Panc1 (cell line): ENCODE data around the gene MACROD1.

ENCODE experiments used
- CTCF ChIP-seq: fragments of 450-650 bp; IDR thresholded peaks from 2 replicates; pipeline ENCODE4 v1.5.1; 2017; ENCODE audit warnings: mild to moderate bottlenecking
- POLR2AphosphoS5 ChIP-seq: IDR thresholded peaks from 2 replicates; pipeline ENCODE4 v1.6.1; 2012; ENCODE audit warnings: mild to moderate bottlenecking, low read depth, low read length, moderate library complexity
- REST ChIP-seq, 2 experiments: IDR thresholded peaks; 2 replicates each; pipeline ENCODE4 v1.6.1; 2011 to 2012; ENCODE audit warnings: low read depth in 2 of 2, control low read depth in 1 of 2, low read length in 1 of 2, mild to moderate bottlenecking in 1 of 2, moderate library complexity in 1 of 2; ENCODE audit not compliant: insufficient read depth in 1 of 2
- SIN3A ChIP-seq: IDR thresholded peaks from 2 replicates; pipeline ENCODE4 v1.6.1; 2012; ENCODE audit warnings: low read depth, mild to moderate bottlenecking, low read length, moderate library complexity, borderline replicate concordance; ENCODE audit not compliant: insufficient read depth
- TCF7L2 ChIP-seq: IDR thresholded peaks from 2 replicates; pipeline ENCODE4 v1.6.1; 2011; ENCODE audit warnings: mild to moderate bottlenecking, low read depth, low read length, inconsistent platforms

- no peak for TF ChIP-seq CTCF
- no peak for TF ChIP-seq SIN3A
- no peak for TF ChIP-seq POLR2AphosphoS5
- no peak for TF ChIP-seq TCF7L2
- no peak for TF ChIP-seq REST (IDR thresholded peaks at IDR 0.05; ENCODE audit: insufficient read depth in 1 of 2, low read depth in 2 of 2, low read length in 1 of 2)
These were observed 48.0 kb downstream of the MACROD1 start for GRCh38 chr11:64117763-64118459.
